Cardiac muscle cell (in vitro differentiated cells and primary cell): ENCODE data around the gene MTHFS. TPM values are rescaled to one million over a fixed set of nuclear protein-coding genes. Genes with fewer than 3 reads are reported as not detected.
A peak's percentile ranks its signal among the peaks of the same experiment; 100 is the strongest.

Experiments used
- DNase-seq, 2 donors: peaks; one replicate each; pipeline versions ENCODE4 v3.0.0 to v3.0.0-alpha.2; 2010 to 2017; ENCODE audit warnings: low read depth in 1 of 2, low spot score in 1 of 2
- H3K27ac ChIP-seq: fragments of 200-600 bp; sonication (generic); 2 replicates; pipeline ENCODE4 v1.5.1; 2016
- H3K27me3 ChIP-seq: fragments of 200-600 bp; sonication (generic); 2 replicates; pipeline ENCODE4 v1.6.0; 2016; ENCODE audit warnings: control low read depth
- H3K36me3 ChIP-seq: fragments of 200-600 bp; sonication (generic); 2 replicates; pipeline ENCODE4 v1.5.1; 2016; ENCODE audit warnings: control low read depth
- H3K4me1 ChIP-seq: fragments of 200-600 bp; sonication (generic); 2 replicates; pipeline ENCODE4 v1.8.1; 2017; ENCODE audit warnings: low read depth, mild to moderate bottlenecking, mixed run types
- H3K4me3 ChIP-seq: fragments of 200-600 bp; sonication (generic); 2 replicates; pipeline ENCODE4 v1.5.1; 2016; ENCODE audit warnings: mild to moderate bottlenecking
- H3K9me3 ChIP-seq: fragments of 200-600 bp; sonication (generic); 2 replicates; pipeline ENCODE4 v1.5.1; 2017; ENCODE audit warnings: low read depth, mild to moderate bottlenecking, control low read depth
- CTCF ChIP-seq: IDR thresholded peaks from 2 replicates; pipeline ENCODE4 v1.5.1; 2012; ENCODE audit warnings: low read depth, mild to moderate bottlenecking, low read length
- polyA plus RNA-seq: library from polyadenylated mRNA; unstranded; fragments of >200 nt; fragmentation: Nextera tagmentation; extraction: Ambion mirVana; gene quantifications from 2 replicates; pipeline ENCODE4 v1.2.1, GENCODE V29; 2016
- total RNA-seq: library from RNA; depleted of rRNA; stranded (reverse); fragments of >200 nt; gene quantifications from 2 replicates; pipeline ENCODE4 v1.2.3, GENCODE V29; 2016

Gene MTHFS
- total and polyA plus RNA-seq, 2 experiments from 2014 or later, result 37.8 to 48.6 TPM

GRCh38 chr15:79924379-79924778, 27.6 kb upstream of the MTHFS start:
- Histone ChIP-seq H3K9me3 (no peaks in the 10 kb centered on the region), H3K36me3 (no peaks in the 10 kb centered on the region), H3K4me1 (peaks cover 4% of the 10 kb centered on the region), H3K4me3 (peak overlapping the region; percentile 89), H3K27me3 (no peaks in the 10 kb centered on the region), H3K27ac (peak overlapping the region; percentile 89)
- DNase-seq, result no peak
- TF ChIP-seq CTCF, result no peak

- Histone ChIP-seq H3K27ac (peak overlapping the region; percentile 89), H3K9me3 (no peaks in the 10 kb centered on the region), H3K4me1 (peaks cover 4% of the 10 kb centered on the region), H3K27me3 (no peaks in the 10 kb centered on the region), H3K4me3 (peak overlapping the region; percentile 89), H3K36me3 (no peaks in the 10 kb centered on the region)
- TF ChIP-seq CTCF, result no peak
- peak; percentile 98 to 99 for DNase-seq
Measured at GRCh38 chr15:79923515-79924169, 26.8 kb upstream of the MTHFS start.

GRCh38 chr15:79923079-79923514, 26.3 kb upstream of the MTHFS start:
- H3K27ac ChIP-seq, result peak overlapping the region; percentile 89
- DNase-seq, result peak; percentile 56 to 79
- H3K36me3 ChIP-seq, result no peaks in the 10 kb centered on the region
- H3K4me3 ChIP-seq, result peak overlapping the region; percentile 89
- peaks cover 4% of the 10 kb centered on the region for H3K4me1 ChIP-seq
- no peaks in the 10 kb centered on the region for H3K27me3 ChIP-seq
- H3K9me3 ChIP-seq, result no peaks in the 10 kb centered on the region
- TF ChIP-seq CTCF, result no peak

- Histone ChIP-seq H3K36me3 (no peaks in the 10 kb centered on the region), H3K27ac (peak overlapping the region; percentile 89), H3K27me3 (no peaks in the 10 kb centered on the region), H3K4me3 (peak overlapping the region; percentile 89), H3K4me1 (peaks cover 4% of the 10 kb centered on the region), H3K9me3 (no peaks in the 10 kb centered on the region)
- no peak for DNase-seq
- no peak for TF ChIP-seq CTCF
Measured at GRCh38 chr15:79922512-79923078, 25.8 kb upstream of the MTHFS start.

- no peaks in the 10 kb centered on the region for H3K36me3 ChIP-seq
- no peaks in the 10 kb centered on the region for H3K9me3 ChIP-seq
- TF ChIP-seq CTCF, result no peak
- peaks cover 4% of the 10 kb centered on the region for H3K4me1 ChIP-seq
- DNase-seq, result no peak
- H3K27ac ChIP-seq, result no peak overlapping the region
- H3K4me3 ChIP-seq, result no peak overlapping the region
- no peaks in the 10 kb centered on the region for H3K27me3 ChIP-seq
Measured at GRCh38 chr15:79919749-79920511, 23.1 kb upstream of the MTHFS start.
